ENCODE results near the gene MCUR1.
"Not testable (repeated sequence)": the region's sequence is repeated elsewhere in the genome, so short reads cannot be mapped to it uniquely, and the experiment has no call there.

MCUR1 gene

DNA sequence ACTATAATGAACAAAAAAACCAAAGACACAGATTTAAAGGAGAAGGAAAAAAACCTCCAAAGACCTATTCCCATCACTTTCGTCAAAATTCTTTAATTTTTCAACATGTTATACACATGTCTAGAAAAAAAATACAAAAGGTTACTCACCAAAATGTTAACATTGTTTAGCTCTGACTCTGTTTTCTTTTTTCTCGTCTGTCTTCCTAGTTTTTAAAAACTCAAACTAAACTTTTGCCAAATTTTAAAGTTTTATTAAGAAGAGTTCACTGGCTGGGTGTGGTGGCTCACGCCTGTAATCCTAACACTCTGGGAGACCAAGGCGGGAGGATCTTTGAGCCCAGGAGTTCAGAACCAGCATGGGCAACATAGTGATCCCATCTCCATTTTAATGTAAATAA is 10.8 kb downstream of the MCUR1 start:
- Histone ChIP-seq H3K4me2 (ENCODE audit: low read length) (no peak overlapping the region), H3K36me3 (ENCODE audit: insufficient read depth, low read length) (peaks cover 23% of the 10 kb centered on the region), H3K4me1 (ENCODE audit: control insufficient read depth, insufficient read depth, low read length) (no peaks in the 10 kb centered on the region), H3K9me3 (replicated peaks; ENCODE audit: low read length) (no peaks in the 10 kb centered on the region), H3K4me3 (ENCODE audit: low read length) (no peak overlapping the region), H3K9ac (ENCODE audit: low read depth, low read length) (no peak overlapping the region), H3K27me3 (ENCODE audit: control insufficient read depth, insufficient read depth, low read length) (no peaks in the 10 kb centered on the region)

DNA sequence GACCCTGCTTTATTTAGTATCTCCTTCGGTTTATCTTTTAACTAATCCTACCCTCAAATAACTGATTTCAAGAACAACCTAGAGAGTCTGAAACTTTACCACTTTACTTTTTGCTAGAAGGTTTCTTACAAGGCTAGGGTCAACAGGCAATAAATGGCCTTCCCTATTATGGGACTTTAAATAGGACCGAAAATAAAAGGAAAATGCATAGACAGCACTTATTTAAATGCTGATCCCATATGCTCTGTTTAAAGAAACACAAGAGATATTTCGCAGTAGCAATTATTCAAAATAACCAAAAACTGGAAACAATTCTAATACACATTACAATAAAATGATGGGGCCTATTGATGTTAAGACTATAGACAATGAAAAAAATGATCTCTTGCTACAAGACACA is 13.7 kb downstream of the MCUR1 start:
- Histone ChIP-seq H3K4me3 (ENCODE audit: low read length) (no peak overlapping the region), H3K36me3 (ENCODE audit: insufficient read depth, low read length) (peaks cover 25% of the 10 kb centered on the region), H3K9ac (ENCODE audit: low read depth, low read length) (no peak overlapping the region), H3K9me3 (replicated peaks; ENCODE audit: low read length) (no peaks in the 10 kb centered on the region), H3K4me2 (ENCODE audit: low read length) (no peak overlapping the region), H3K27me3 (ENCODE audit: control insufficient read depth, insufficient read depth, low read length) (no peaks in the 10 kb centered on the region), H3K4me1 (ENCODE audit: control insufficient read depth, insufficient read depth, low read length) (no peaks in the 10 kb centered on the region)

DNA sequence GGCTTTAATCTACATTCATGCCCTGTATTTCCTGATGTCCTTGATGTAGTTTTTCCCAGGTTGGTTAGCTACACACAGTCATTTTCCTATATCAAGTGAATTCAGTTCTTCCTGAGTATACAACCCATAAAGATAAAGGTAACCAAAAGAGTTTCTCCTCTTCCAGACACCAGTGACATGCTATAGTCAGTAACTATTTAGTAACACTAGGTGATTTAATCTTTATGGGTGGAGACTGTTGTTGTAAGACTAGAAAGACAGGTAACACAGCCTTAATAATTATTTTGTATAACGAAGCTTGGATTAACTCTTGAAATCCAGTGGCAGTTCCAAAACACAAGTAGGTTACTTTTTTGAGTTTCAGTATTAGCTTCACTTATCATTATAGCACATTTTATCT is 17.6 kb downstream of the MCUR1 start:
- H3K4me1 ChIP-seq (ENCODE audit: control insufficient read depth, insufficient read depth, low read length) = peaks cover 12% of the 10 kb centered on the region
- peaks cover 19% of the 10 kb centered on the region for H3K36me3 ChIP-seq (ENCODE audit: insufficient read depth, low read length)
- H3K9me3 ChIP-seq (replicated peaks; ENCODE audit: low read length) = no peaks in the 10 kb centered on the region
- H3K4me2 ChIP-seq (ENCODE audit: low read length) = no peak overlapping the region
- H3K27me3 ChIP-seq (ENCODE audit: control insufficient read depth, insufficient read depth, low read length) = no peaks in the 10 kb centered on the region
- no peak overlapping the region for H3K9ac ChIP-seq (ENCODE audit: low read depth, low read length)
- no peak overlapping the region for H3K4me3 ChIP-seq (ENCODE audit: low read length)

DNA sequence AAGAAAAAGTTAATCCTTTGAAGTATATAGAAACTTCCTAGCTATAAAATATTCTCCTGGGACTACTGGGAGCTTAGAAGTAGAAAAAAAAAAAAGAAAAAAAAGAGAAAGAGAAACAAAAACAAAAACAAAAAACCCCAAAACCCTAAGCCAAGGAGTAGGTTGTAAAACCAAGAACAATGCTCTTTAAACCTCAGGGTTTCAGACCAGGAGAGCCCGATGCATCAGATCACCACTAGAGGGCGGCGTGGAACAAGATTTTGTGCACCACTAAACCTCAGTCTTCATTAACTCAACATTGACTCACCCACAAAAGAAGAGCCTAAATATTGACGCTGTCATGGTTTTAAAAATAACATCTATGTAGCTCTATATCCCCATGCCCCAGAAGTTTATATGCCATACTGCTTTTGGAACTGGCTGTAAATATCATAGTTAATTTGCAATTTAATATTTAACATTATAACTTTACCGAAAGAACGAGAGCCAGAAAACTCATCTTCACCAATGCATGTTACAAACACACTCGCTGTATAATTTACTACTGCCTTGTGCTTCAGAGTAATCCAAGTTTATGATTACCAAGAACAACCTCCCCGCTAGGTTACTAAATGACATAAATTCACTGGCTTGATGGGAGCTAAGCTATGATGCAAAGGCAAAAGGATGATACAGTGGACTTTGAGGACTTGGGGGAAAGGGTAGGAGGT is 19.2 kb downstream of the MCUR1 start:
- Histone ChIP-seq H3K9ac (ENCODE audit: low read depth, low read length) (no peak overlapping the region), H3K4me3 (ENCODE audit: low read length) (no peak overlapping the region), H3K27me3 (ENCODE audit: control insufficient read depth, insufficient read depth, low read length) (no peaks in the 10 kb centered on the region), H3K9me3 (replicated peaks; ENCODE audit: low read length) (no peaks in the 10 kb centered on the region), H3K4me2 (ENCODE audit: low read length) (no peak overlapping the region), H3K36me3 (ENCODE audit: insufficient read depth, low read length) (peaks cover 7% of the 10 kb centered on the region), H3K4me1 (ENCODE audit: control insufficient read depth, insufficient read depth, low read length) (peaks cover 12% of the 10 kb centered on the region)

DNA sequence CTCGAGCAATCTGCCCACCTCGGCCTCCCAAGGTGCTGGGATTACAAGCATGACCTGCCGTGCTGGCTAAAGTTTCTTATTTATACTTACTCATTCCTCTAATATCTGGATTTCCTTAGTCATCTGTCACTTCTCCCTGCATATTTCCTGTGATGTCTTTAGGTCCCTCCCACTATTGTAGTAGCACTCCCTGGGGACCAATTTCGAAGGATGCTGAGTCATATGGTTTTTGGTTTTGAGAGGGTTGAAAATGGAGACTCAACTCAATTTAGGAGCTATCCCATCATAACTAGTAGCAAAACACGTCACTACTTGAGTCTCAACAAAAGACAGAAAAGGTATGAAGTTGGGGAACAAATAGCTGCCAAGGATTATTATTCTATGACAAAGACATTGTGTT is 20.2 kb downstream of the MCUR1 start:
- Histone ChIP-seq H3K4me1 (ENCODE audit: control insufficient read depth, insufficient read depth, low read length) (peaks cover 12% of the 10 kb centered on the region), H3K4me2 (ENCODE audit: low read length) (no peak overlapping the region), H3K9ac (ENCODE audit: low read depth, low read length) (no peak overlapping the region), H3K27me3 (ENCODE audit: control insufficient read depth, insufficient read depth, low read length) (no peaks in the 10 kb centered on the region), H3K9me3 (replicated peaks; ENCODE audit: low read length) (no peaks in the 10 kb centered on the region), H3K36me3 (ENCODE audit: insufficient read depth, low read length) (peaks cover 11% of the 10 kb centered on the region), H3K4me3 (ENCODE audit: low read length) (no peak overlapping the region)

DNA sequence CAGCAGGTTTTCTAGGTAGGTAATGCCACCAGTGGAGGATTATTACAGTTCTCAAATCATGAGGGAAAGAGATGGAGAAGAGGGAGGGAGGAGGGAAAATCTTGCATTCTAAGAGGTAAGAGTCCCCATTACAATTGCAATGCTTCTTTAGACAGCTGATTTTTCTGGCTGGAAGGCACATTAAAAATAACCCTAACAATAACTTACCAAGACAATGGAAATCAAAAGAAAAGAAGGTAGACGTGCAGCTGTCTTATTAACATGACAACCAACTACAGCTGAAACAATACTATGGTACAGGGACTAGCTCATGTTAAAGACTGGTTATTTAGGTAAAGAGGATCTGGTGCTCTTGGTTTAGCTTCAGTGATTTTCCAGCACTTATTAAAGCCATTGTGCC is 24.6 kb downstream of the MCUR1 start:
- Histone ChIP-seq H3K9ac (ENCODE audit: low read depth, low read length) (no peak overlapping the region), H3K9me3 (replicated peaks; ENCODE audit: low read length) (no peaks in the 10 kb centered on the region), H3K4me2 (ENCODE audit: low read length) (no peak overlapping the region), H3K4me3 (ENCODE audit: low read length) (no peak overlapping the region), H3K27me3 (ENCODE audit: control insufficient read depth, insufficient read depth, low read length) (no peaks in the 10 kb centered on the region), H3K4me1 (ENCODE audit: control insufficient read depth, insufficient read depth, low read length) (peaks cover 11% of the 10 kb centered on the region), H3K36me3 (ENCODE audit: insufficient read depth, low read length) (peaks cover 8% of the 10 kb centered on the region)

DNA sequence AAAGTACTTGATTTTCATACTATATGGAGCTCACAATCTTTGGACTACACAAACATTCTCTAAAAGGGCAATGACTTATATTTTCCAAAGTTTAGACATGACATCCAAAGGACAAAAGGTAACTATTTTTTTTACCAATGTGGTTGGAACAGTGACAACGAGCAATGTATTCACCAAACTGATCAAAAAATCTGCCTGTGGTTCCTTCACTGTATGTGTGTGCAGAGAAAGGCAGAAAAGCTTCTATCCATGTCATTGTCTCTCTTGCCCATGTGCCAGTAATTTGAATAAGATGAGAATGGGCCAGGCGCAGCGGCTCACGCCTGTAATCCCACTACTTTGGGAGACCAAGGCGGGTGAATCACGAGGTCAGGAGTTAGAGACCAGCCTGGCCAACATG is 25.5 kb downstream of the MCUR1 start:
- Histone ChIP-seq H3K4me1 (ENCODE audit: control insufficient read depth, insufficient read depth, low read length) (peaks cover 2% of the 10 kb centered on the region), H3K36me3 (ENCODE audit: insufficient read depth, low read length) (peaks cover 8% of the 10 kb centered on the region), H3K27me3 (ENCODE audit: control insufficient read depth, insufficient read depth, low read length) (no peaks in the 10 kb centered on the region), H3K9ac (ENCODE audit: low read depth, low read length) (no peak overlapping the region), H3K4me2 (ENCODE audit: low read length) (no peak overlapping the region), H3K9me3 (replicated peaks; ENCODE audit: low read length) (no peaks in the 10 kb centered on the region), H3K4me3 (ENCODE audit: low read length) (no peak overlapping the region)

DNA sequence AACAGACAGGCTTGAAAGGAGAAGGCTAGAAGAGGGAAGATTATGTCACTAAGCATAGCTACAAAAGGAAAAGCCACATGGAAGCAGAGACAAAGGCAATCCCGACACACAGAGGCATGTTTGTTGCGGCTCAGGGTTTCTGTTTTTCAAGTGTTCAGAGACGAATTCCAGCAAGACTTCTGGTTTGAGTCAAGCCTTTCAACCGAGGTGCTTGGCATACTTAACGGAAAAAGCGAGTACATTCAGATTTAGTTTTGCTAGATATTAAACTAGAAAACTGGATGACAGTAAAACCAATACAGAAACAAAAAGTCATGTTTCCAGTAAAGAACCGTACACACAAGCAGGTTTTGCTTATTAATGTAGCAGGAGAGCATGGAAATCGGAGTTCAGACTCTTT is 27.2 kb downstream of the MCUR1 start:
- Histone ChIP-seq H3K4me1 (ENCODE audit: control insufficient read depth, insufficient read depth, low read length) (no peaks in the 10 kb centered on the region), H3K27me3 (ENCODE audit: control insufficient read depth, insufficient read depth, low read length) (no peaks in the 10 kb centered on the region), H3K36me3 (ENCODE audit: insufficient read depth, low read length) (peaks cover 5% of the 10 kb centered on the region), H3K4me2 (ENCODE audit: low read length) (no peak overlapping the region), H3K9ac (ENCODE audit: low read depth, low read length) (no peak overlapping the region), H3K9me3 (replicated peaks; ENCODE audit: low read length) (no peaks in the 10 kb centered on the region), H3K4me3 (ENCODE audit: low read length) (no peak overlapping the region)

DNA sequence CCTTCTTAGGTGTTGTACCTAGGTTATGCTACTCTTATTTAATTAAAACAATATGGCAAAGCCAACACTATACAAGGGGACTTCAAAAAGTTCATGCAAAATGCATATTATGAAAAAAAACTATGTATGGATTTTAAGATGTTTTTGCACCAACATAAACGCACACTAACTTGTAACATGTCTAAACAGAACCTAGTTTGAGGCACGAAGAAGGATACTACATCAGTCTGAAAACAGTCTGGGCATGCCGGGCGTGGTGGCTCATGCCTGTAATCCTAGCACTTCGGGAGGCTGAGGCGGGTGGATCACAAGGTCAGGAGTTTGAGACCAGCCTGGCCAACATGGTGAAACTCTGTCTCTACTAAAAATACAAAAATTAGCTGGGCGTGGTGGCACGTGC is 34.2 kb downstream of the MCUR1 start:
- H3K4me2 ChIP-seq (ENCODE audit: low read length); H3K27me3 ChIP-seq (ENCODE audit: control insufficient read depth, insufficient read depth, low read length); H3K9me3 ChIP-seq (replicated peaks; ENCODE audit: low read length); H3K36me3 ChIP-seq (ENCODE audit: insufficient read depth, low read length); H3K9ac ChIP-seq (ENCODE audit: low read depth, low read length); H3K4me1 ChIP-seq (ENCODE audit: control insufficient read depth, insufficient read depth, low read length); H3K4me3 ChIP-seq (ENCODE audit: low read length): not testable (repeated sequence)

DNA sequence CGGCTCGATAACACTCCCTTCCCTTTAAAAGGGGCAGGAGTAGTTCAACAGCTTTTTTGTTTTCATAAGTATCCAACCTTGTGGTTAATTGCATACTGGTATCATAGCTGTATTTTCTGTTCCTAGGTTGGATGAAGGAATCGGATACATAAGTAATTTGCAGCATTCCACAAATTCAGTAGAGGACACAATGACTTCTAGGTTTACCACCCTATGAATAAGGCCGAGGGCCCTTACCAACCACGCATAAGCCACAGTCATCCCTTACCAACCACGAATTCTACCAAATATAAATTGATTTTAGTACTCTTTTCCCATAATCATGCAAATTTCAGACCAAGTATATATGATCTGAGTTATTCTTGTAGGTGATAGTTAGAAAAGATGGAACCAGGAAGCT is 36.3 kb downstream of the MCUR1 start:
- H3K27me3 ChIP-seq (ENCODE audit: control insufficient read depth, insufficient read depth, low read length) = no peaks in the 10 kb centered on the region
- no peaks in the 10 kb centered on the region for H3K36me3 ChIP-seq (ENCODE audit: insufficient read depth, low read length)
- no peak overlapping the region for H3K9ac ChIP-seq (ENCODE audit: low read depth, low read length)
- H3K9me3 ChIP-seq (replicated peaks; ENCODE audit: low read length) = no peaks in the 10 kb centered on the region
- no peaks in the 10 kb centered on the region for H3K4me1 ChIP-seq (ENCODE audit: control insufficient read depth, insufficient read depth, low read length)
- no peak overlapping the region for H3K4me2 ChIP-seq (ENCODE audit: low read length)
- H3K4me3 ChIP-seq (ENCODE audit: low read length) = no peak overlapping the region

DNA sequence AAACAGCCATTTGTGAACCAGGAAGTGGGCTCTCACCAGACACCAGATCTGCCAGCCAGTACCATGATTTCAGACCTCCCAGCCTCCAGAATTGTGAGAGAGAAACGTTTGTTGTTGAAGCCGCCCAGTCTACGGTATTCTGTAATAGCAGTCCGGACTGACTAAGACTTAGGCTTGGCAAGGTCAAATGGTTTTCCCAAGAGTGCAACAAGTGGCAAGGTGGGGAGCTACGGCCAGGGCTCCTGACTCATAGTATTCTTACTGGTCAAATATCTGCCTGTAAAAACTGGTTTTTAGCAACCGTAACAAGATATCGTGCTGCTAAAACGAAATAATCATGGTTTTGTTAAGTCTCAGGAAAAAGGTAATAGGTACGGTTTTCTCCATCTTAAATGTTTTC is 37.8 kb downstream of the MCUR1 start:
- H3K4me2 ChIP-seq (ENCODE audit: low read length) = no peak overlapping the region
- H3K9me3 ChIP-seq (replicated peaks; ENCODE audit: low read length) = no peaks in the 10 kb centered on the region
- no peaks in the 10 kb centered on the region for H3K27me3 ChIP-seq (ENCODE audit: control insufficient read depth, insufficient read depth, low read length)
- H3K4me1 ChIP-seq (ENCODE audit: control insufficient read depth, insufficient read depth, low read length) = no peaks in the 10 kb centered on the region
- no peaks in the 10 kb centered on the region for H3K36me3 ChIP-seq (ENCODE audit: insufficient read depth, low read length)
- no peak overlapping the region for H3K9ac ChIP-seq (ENCODE audit: low read depth, low read length)
- no peak overlapping the region for H3K4me3 ChIP-seq (ENCODE audit: low read length)

DNA sequence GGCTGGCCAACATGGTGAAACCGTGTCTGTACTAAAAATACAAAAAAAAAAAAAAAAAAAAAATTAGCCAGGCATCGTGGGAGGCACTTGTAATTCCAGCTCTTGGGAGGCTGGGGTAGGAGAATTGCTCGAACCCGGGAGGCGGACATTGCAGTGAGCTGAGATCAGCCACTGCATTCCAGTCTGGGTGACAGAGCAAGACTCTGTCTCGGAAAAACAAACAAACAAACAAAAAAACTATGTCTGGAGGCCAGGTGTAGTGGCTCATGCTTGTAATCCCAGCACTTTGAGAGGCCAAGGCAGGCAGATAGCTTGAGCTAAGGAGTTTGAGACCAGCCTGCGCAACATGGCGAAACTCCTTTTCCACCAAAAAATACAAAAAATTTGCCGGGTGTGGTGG is 38.9 kb downstream of the MCUR1 start:
- not testable (repeated sequence) for H3K4me1 ChIP-seq (ENCODE audit: control insufficient read depth, insufficient read depth, low read length); H3K36me3 ChIP-seq (ENCODE audit: insufficient read depth, low read length); H3K27me3 ChIP-seq (ENCODE audit: control insufficient read depth, insufficient read depth, low read length); H3K4me2 ChIP-seq (ENCODE audit: low read length); H3K9ac ChIP-seq (ENCODE audit: low read depth, low read length); H3K4me3 ChIP-seq (ENCODE audit: low read length); H3K9me3 ChIP-seq (replicated peaks; ENCODE audit: low read length)

Data from skeletal muscle satellite cell (primary cell).